Activated CD4-positive, alpha-beta T cell treated with anti-CD3 and anti-CD28 coated beads, Interleukin-2, amount 50 U/mL, for 1 hour (primary cell): ENCODE data around the gene SMPD4.
"Not testable (repeated sequence)": the region's sequence is repeated elsewhere in the genome, so short reads cannot be mapped to it uniquely, and the experiment has no call there.

Experiments
- DNase-seq: peaks from one replicate; pipeline ENCODE4 v3.0.0-alpha.2; 2020

SMPD4 gene

DNA sequence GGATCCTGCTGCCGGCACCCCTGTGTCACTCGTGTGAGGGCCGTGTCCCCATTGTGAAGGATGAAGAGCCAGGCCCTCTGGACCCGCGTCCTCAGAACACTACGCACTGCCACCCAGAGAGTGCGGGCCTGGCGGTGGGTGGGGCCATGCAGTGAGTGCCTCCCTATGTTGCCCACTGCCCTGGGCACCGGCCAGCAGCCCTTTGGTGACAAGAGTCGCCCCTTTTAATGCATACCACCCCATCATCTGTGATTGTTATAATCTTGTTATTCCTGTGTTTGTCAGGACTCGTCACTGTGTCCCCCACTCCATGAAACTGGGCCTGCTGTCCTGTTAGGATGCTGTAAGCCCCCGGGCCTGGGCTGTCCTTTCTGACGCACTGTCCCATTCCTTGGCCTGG is 43.1 kb downstream of the SMPD4 start:
- DNase-seq: not testable (repeated sequence)

DNA sequence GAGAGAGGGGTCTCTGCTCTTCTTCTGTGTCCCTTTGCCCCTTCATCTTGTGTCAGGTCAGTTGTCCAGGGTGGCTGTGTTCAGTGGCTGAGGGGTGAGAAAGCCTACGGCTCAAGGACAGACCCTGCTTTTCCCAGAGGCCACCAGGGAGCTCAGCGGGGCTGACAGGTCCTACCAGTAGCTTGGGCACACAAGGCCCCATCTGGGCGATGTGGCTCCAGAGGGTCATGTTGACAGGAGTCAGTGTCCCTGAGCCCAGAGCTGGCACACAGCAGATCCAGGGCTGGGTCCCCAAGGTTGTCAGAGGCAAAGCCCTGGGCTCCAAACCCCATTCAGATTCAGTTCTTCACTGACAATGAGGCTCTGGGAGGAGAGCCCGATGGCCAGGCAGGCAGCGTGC is 44.3 kb downstream of the SMPD4 start:
- not testable (repeated sequence) for DNase-seq

DNA sequence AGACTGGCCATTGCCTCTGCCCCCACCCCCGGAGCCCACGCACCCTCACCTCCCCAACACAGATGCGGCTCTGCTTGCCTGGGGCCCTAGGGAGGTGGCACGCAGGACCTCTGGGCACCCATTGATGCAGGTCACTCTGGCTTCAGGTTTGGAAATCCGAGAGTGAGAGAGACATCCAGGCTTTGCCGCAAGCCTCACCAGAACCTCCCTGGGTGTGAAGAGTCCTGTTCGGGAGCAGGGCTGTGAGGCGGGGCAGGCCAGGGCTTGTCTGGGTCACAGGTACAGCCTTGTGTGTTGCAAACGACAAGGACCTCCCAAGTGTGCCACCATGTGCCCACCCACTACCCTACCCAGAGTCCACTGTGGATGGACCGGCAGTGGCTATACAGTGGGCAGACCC is 44.9 kb downstream of the SMPD4 start:
- DNase-seq: not testable (repeated sequence)

DNA sequence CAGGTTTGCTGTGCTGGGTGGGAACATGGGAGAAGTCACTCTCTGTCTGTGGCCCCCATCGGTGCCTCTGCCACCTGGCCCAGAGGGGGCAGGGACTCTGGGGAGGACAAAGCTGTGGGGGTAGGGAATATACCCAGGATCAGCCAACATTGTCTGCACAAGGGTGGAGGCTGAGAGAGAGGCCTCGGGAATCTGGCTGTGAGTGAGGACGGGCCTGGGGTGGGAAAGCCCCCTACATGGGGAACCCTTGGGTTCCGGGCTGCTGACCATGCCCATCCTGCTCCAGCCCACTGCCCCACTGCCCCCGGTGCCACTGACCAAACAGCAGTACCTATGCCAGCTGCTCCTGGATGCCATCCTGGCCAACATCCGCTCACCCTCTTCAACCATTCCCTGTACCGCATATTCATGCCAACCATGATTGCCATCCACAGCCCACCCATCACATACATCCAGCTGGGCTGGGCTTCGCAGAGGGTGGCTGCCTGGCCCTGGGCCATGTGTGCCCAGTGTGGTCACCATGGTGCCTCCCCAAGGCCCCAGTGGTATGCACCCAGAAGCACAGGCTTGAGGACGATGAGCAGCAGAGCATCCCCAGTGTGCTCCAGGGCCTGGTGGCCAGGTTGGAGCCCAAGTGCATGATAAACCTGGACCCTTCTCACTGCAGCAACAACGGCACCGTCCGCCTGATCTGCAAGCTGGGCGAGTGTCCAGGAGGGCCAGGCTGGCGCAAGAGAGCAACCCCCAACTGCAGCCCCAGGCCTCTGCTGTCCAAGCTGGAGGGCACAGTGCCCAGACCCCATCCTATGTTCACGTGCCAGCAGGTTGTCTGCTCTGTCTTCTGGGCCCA is 45.5 kb downstream of the SMPD4 start:
- no peak for DNase-seq

DNA sequence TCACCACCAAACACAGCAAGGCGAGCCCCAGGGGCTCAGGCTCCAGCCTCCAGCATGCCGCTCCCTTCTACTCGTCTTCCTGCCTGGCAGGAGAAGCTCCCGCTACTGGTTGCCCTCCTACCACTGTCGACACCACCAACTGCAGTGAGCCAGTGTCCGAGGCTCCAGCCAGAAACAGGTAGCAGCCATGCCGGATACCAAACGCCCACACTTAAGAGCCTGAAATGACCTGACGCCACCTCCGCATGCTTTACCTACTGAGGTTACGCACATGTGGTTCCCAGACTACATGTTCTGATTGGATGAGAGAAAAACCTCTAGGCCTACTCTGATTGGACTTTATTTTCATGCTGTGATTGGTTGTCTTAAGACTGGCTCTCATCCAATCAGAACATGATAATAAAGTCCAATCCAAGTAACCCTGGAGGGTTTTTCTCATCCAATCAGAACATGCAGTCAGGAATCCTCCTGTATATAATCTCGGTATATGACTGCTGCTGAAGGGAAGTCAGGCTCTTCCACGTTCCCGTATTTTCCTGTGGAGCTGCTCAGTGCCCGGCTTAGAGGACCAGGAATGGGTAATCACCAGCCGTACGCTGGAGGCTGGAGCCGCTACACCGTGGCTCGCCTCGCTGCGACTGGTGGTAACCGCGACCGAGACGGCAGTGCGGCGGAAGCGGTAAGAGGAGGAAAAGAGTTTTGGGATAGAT is 52.1 kb downstream of the SMPD4 start, which contains the start of gene POTEF:
Gene POTEF (minus strand): TSS at position 103 of the 710 bp plus-strand sequence. CDS start 8,707 bp downstream, outside the sequence.
- not testable (repeated sequence) for DNase-seq

DNA sequence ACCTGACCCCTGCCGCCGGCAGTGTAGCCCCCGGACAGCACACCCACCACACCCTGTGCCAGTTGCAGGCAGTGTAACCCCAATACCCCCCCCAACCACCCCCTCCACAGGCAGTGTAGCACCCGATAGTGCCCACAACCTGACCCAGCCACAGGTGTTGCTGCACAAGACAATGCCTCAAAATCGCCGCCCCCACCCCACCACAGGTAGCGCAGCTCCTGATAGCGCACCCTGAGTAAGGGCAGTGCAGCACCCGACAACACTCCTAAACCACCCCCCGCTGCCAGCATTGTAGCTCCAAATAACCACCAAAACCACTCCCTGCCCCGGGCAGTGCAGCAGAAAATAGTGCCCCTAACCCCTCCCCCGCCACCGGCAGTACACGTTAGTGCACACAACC is 52.9 kb downstream of the SMPD4 start:
- DNase-seq: not testable (repeated sequence)

DNA sequence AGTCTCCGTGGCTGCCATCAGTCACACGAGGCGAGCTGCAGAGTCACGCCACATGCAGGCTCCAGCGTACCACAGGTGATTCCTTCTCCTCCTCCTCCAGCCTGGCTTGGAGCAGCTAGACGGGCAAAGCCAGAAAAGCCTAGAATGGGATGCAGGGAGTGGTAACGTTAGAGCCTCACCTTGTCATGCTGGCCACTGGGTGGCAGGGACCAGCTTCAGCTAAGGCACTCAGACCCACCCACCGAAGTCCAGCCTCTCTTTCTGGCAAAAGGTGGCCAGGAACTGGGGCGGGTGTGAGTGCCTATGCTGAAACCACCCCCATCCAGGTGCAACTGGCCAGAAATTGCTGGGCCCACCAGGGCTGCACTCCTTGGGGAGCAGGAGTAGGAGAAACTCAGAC is 53.7 kb downstream of the SMPD4 start:
- not testable (repeated sequence) for DNase-seq

DNA sequence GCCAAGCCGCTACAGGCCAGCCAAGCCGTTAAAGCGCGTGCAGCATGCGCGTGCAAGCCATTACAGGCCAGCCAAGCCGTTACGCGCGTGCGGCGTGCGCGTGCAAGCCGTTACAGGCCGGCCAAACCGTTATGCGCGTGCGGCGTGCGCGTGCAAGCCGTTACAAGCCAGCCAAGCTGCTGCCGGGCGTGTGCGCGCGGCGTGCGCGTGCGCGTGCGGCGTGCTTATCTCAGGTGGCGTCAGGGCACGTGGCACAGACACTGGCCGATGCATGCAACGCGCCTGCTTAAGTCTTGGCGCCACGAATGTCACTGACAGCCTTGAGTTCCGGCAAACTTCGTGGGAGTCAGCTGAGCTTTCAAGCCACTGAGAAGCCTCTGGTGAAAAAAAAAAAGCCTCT is 60.5 kb downstream of the SMPD4 start:
- not testable (repeated sequence) for DNase-seq

DNA sequence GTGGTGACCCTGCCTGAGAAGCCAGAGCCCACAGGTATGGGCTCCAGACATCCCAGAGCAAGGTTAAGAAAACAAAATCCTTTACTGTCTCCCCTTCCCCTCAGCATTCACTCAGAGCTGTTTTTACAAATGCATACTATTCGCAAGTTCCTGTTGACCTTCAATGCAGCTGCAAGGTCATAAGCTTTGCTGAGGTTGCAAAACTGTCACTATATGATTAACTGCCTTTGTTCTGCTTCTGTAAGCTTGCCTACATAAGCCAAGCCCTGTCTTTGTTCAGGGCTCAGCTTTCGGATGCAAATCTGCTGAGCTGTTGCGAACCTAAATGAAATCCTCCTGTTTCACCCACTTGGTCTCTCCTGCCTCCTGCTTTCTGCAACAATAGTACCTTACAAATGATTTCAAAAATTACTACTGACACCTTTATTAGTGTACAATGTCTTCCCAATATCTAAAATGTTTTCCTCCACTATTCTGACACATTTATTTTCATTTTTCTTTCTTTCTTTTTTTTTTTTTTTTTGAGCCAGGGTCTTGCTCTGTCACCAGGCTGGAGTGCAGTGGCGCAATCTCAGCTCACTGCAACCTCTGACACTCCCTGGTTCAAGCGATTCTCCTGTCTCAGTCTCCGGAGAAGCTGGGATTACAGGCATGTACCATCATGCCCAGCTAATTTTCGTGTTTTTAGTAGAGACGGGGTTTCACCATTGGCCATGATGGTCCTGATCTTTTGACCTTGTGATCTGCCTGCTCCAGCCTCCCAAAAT is 78.6 kb downstream of the SMPD4 start:
- not testable (repeated sequence) for DNase-seq
